Thoracic aorta (tissue), 2 donors: ENCODE measurements around the gene UBR2. TPM values are rescaled to one million over a fixed set of nuclear protein-coding genes. Genes with fewer than 3 reads are reported as not detected.
"Not testable (repeated sequence)": the region's sequence is repeated elsewhere in the genome, so short reads cannot be mapped to it uniquely, and the experiment has no call there.

ENCODE experiments used
- ATAC-seq: fragments of 150-250 bp; one replicate; pipeline ENCODE4 v1.8.0; 2017; ENCODE audit warnings: low read depth; ENCODE audit not compliant: insufficient number of reproducible peaks, low FRiP score
- DNase-seq: peaks from one replicate; pipeline ENCODE4 v3.0.0-alpha.2; 2020; ENCODE audit warnings: low spot score
- H3K27ac ChIP-seq, 2 donors: fragments of 200-600 bp; sonication (generic); 1 replicate in 1 of 2; 2 replicates in 1 of 2; pipeline ENCODE4 v1.5.1; 2016; ENCODE audit warnings: mild to moderate bottlenecking in 2 of 2, moderate library complexity in 2 of 2
- H3K27me3 ChIP-seq: fragments of 200-600 bp; sonication (generic); replicated peaks from 2 replicates; pipeline ENCODE4 v1.6.0; 2016; ENCODE audit warnings: mild to moderate bottlenecking; ENCODE audit not compliant: insufficient read depth
- H3K36me3 ChIP-seq: fragments of 200-600 bp; sonication (generic); one replicate; pipeline ENCODE4 v1.5.1; 2016
- H3K4me1 ChIP-seq, 2 donors: fragments of 200-600 bp; sonication (generic); 1 replicate in 1 of 2; 2 replicates in 1 of 2; pipeline versions ENCODE4 v1.5.1 to v1.6.0; 2016; ENCODE audit warnings: low read depth in 2 of 2, mild to moderate bottlenecking in 1 of 2; ENCODE audit not compliant: control insufficient read depth in 1 of 2
- H3K4me3 ChIP-seq: fragments of 200-600 bp; sonication (generic); 2 replicates; pipeline ENCODE4 v1.5.1; 2016; ENCODE audit warnings: mild to moderate bottlenecking
- H3K9me3 ChIP-seq: fragments of 200-600 bp; sonication (generic); 2 replicates; pipeline ENCODE4 v1.5.1; 2016
- total RNA-seq, 2 donors: library from RNA; depleted of rRNA; stranded (reverse); fragments of >200 nt; gene quantifications; one replicate each; pipeline versions ENCODE4 v1.1.0 to v1.2.3, GENCODE V29; 2016
- TF ChIP-seq, protein P1 (sequence below): fragments of 200-600 bp; sonication (generic); IDR thresholded peaks from one replicate; pipeline ENCODE4 v1.5.1; 2019; ENCODE audit warnings: antibody characterized with exemption

UBR2 gene
- total RNA-seq, 2 donors from 2014 or later: 25.9 to 38.7 TPM

DNA sequence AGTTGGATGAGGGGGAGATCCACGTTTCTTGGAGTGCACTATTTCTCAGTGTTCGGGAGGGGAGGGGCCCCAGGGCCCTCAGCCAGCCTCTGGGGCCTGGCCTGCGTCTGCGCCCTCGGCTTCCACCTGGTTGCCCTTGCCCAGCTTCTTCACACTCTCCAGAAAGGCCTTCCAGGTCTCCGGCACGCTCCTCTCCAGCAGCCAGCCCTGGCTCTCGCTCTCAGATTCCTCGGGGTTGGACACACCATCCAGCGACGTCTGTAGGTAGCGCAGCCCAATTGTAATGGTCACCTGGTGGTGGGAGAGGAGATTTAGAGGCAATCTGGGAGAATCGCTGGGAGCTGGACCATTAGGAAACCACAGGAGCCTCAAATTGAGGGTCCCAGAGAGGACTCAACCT, 134.4 kb downstream of the UBR2 start:
- ATAC-seq (no peak), DNase-seq (no peak)
- peaks cover 5 to 40% of the 10 kb centered on the region in 2 donors for H3K4me1 ChIP-seq
- no peaks in the 10 kb centered on the region for H3K9me3 ChIP-seq
- H3K27ac ChIP-seq: no peak overlapping the region
- TF ChIP-seq, protein P1, sequence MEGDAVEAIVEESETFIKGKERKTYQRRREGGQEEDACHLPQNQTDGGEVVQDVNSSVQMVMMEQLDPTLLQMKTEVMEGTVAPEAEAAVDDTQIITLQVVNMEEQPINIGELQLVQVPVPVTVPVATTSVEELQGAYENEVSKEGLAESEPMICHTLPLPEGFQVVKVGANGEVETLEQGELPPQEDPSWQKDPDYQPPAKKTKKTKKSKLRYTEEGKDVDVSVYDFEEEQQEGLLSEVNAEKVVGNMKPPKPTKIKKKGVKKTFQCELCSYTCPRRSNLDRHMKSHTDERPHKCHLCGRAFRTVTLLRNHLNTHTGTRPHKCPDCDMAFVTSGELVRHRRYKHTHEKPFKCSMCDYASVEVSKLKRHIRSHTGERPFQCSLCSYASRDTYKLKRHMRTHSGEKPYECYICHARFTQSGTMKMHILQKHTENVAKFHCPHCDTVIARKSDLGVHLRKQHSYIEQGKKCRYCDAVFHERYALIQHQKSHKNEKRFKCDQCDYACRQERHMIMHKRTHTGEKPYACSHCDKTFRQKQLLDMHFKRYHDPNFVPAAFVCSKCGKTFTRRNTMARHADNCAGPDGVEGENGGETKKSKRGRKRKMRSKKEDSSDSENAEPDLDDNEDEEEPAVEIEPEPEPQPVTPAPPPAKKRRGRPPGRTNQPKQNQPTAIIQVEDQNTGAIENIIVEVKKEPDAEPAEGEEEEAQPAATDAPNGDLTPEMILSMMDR: no peak
- H3K36me3 ChIP-seq: peaks cover 5% of the 10 kb centered on the region
- H3K4me3 ChIP-seq: no peak overlapping the region
- H3K27me3 ChIP-seq: no peaks in the 10 kb centered on the region

- H3K27me3 ChIP-seq: no peaks in the 10 kb centered on the region
Measured at GRCh38 chr6:42702200-42702599, 138.4 kb downstream of the UBR2 start.

GRCh38 chr6:42702786-42703185, 139.0 kb downstream of the UBR2 start:
- H3K9me3 ChIP-seq, DNase-seq, H3K27ac ChIP-seq, H3K4me3 ChIP-seq, H3K36me3 ChIP-seq, H3K27me3 ChIP-seq, H3K4me1 ChIP-seq, ATAC-seq: not testable (repeated sequence)

More at GRCh38 chr6:42702200-42702599, 138.4 kb downstream of the UBR2 start:
- Histone ChIP-seq H3K9me3 (no peaks in the 10 kb centered on the region), H3K36me3 (no peaks in the 10 kb centered on the region), H3K27ac (no peak overlapping the region), H3K4me3 (no peak overlapping the region), H3K4me1 (peaks cover 0 to 3% of the 10 kb centered on the region in 2 donors)
- DNase-seq (no peak), ATAC-seq (no peak)
- TF ChIP-seq, protein P1: no peak

- no peaks in the 10 kb centered on the region for H3K4me1 ChIP-seq
- H3K9me3 ChIP-seq: no peaks in the 10 kb centered on the region
- TF ChIP-seq, protein P1: no peak
- DNase-seq (no peak), ATAC-seq (no peak)
- H3K4me3 ChIP-seq: no peak overlapping the region
- H3K36me3 ChIP-seq: no peaks in the 10 kb centered on the region
- no peak overlapping the region for H3K27ac ChIP-seq
- no peaks in the 10 kb centered on the region for H3K27me3 ChIP-seq
Measured at GRCh38 chr6:42704251-42704936, 140.6 kb downstream of the UBR2 start.

DNA sequence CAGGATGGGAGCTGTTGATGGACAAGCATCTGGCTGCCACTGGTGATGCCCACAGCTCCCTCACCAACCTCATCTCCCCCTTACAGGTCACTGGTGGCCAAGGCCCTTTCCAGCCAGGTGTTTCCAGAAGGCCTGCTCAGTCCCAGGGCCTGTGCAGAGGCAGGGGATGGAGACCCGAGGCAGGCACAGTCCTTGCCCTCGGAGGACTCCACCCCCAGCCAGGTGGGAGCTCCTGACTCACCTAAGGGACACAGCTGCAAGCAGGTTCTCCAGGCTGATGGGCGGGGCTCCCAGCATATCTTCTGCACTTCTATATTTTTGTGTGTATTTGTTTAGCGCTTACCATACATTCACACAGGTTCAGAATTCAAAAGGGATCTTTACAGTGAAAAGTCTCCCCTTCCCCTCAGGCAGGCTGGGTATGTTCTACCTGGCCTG, 141.1 kb downstream of the UBR2 start:
- TF ChIP-seq, protein P1: no peak
- DNase-seq (no peak), ATAC-seq (no peak)
- H3K27me3 ChIP-seq: no peaks in the 10 kb centered on the region
- H3K27ac ChIP-seq: no peak overlapping the region
- H3K4me1 ChIP-seq: no peaks in the 10 kb centered on the region
- H3K4me3 ChIP-seq: no peak overlapping the region
- H3K36me3 ChIP-seq: no peaks in the 10 kb centered on the region
- H3K9me3 ChIP-seq: no peaks in the 10 kb centered on the region

GRCh38 chr6:42707595-42707994, 143.8 kb downstream of the UBR2 start:
- peaks cover 6% of the 10 kb centered on the region for H3K9me3 ChIP-seq
- H3K27me3 ChIP-seq: no peaks in the 10 kb centered on the region
- no peaks in the 10 kb centered on the region for H3K4me1 ChIP-seq
- H3K27ac ChIP-seq: no peak overlapping the region
- no peak overlapping the region for H3K4me3 ChIP-seq
- TF ChIP-seq, protein P1: no peak
- H3K36me3 ChIP-seq: no peaks in the 10 kb centered on the region
- ATAC-seq (no peak), DNase-seq (no peak)
